ENCODE measurements around the gene ARHGEF4. TPM values are rescaled to one million over a fixed set of nuclear protein-coding genes. Genes with fewer than 3 reads are reported as not detected.
A peak's percentile ranks its signal among the peaks of the same experiment; 100 is the strongest.

ARHGEF4 gene
- total and polyA plus RNA-seq, 2 experiments from 2014 or later = 4.6 to 16.6 TPM

GRCh38 chr2:131081190-131081589 lies 244.5 kb downstream of the ARHGEF4 start:
- no peak overlapping the region for H3K27ac Mint-ChIP-seq
- DNase-seq (ENCODE audit: low spot score) = no peak
- H3K36me3 ChIP-seq (ENCODE audit: insufficient read depth) = peaks cover 35% of the 10 kb centered on the region
- no peaks in the 10 kb centered on the region for H3K9me3 Mint-ChIP-seq
- peak; percentile 57 for ATAC-seq
- H3K27me3 Mint-ChIP-seq (ENCODE audit: insufficient read depth, low read depth, poor library complexity) = peaks cover 3% of the 10 kb centered on the region
- H3K79me2 ChIP-seq (replicated peaks; ENCODE audit: insufficient read depth) = peaks cover 100% of the 10 kb centered on the region
- peaks cover 92% of the 10 kb centered on the region for H4K20me1 ChIP-seq (replicated peaks; ENCODE audit: insufficient read depth)
- H3F3A ChIP-seq (replicated peaks; ENCODE audit: low read depth) = 0 out of 2 replicates have a peak, but pooled peaks cover 6% of the 10 kb centered on the region
- no peaks in the 10 kb centered on the region for H3K27me3 ChIP-seq (ENCODE audit: insufficient read depth)
- no peak overlapping the region for H3K4me3 Mint-ChIP-seq
- H3K4me2 ChIP-seq = peak overlapping the region; percentile 58; the same call in 1 of the 2 replicates
- H2AFZ ChIP-seq = no peak overlapping the region
- H3K36me3 Mint-ChIP-seq (ENCODE audit: low read depth) = peaks cover 85% of the 10 kb centered on the region
- no peaks in the 10 kb centered on the region for H3K9me2 ChIP-seq (ENCODE audit: insufficient read depth)
- no peak for TF ChIP-seq CREB1 (CRISPR knock-in tag; IDR thresholded peaks at IDR 0.05; ENCODE audit: low read depth)
- TF ChIP-seq POLR2AphosphoS5 (IDR thresholded peaks at IDR 0.05; ENCODE audit: low read depth) = no peak
- TF ChIP-seq CTCF (conservative IDR thresholded peaks at IDR 0.05; ENCODE audit: low read depth in 2 of 2) = no peak
- TF ChIP-seq EZH2phosphoT487 (IDR thresholded peaks at IDR 0.05; ENCODE audit: unreplicated experiment) = no peak
- H3K4me1 ChIP-seq (ENCODE audit: insufficient read depth) = peaks cover 13% of the 10 kb centered on the region
- no peak overlapping the region for H3K4me3 ChIP-seq
- H3K27ac ChIP-seq (ENCODE audit: low read depth) = no peak overlapping the region
- H3K4me1 Mint-ChIP-seq = peaks cover 13% of the 10 kb centered on the region

- Histone ChIP-seq H3K36me3 (ENCODE audit: insufficient read depth) (peaks cover 33% of the 10 kb centered on the region), H2AFZ (no peak overlapping the region), H3F3A (replicated peaks; ENCODE audit: low read depth) (0 out of 2 replicates have a peak, but pooled peaks cover 6% of the 10 kb centered on the region), H3K9me2 (ENCODE audit: insufficient read depth) (no peaks in the 10 kb centered on the region), H3K27ac (ENCODE audit: low read depth) (no peak overlapping the region; the same call in 1 of the 2 replicates), H3K4me2 (no peak overlapping the region), H3K79me2 (replicated peaks; ENCODE audit: insufficient read depth) (peaks cover 100% of the 10 kb centered on the region), H3K27me3 (ENCODE audit: insufficient read depth) (no peaks in the 10 kb centered on the region), H3K4me1 (ENCODE audit: insufficient read depth) (peaks cover 13% of the 10 kb centered on the region), H3K4me3 (no peak overlapping the region), H4K20me1 (replicated peaks; ENCODE audit: insufficient read depth) (peaks cover 88% of the 10 kb centered on the region)
- ATAC-seq = no peak
- H3K4me1 Mint-ChIP-seq = peaks cover 12% of the 10 kb centered on the region
- H3K9me3 Mint-ChIP-seq = no peaks in the 10 kb centered on the region
- H3K27ac Mint-ChIP-seq = no peak overlapping the region
- peaks cover 3% of the 10 kb centered on the region for H3K27me3 Mint-ChIP-seq (ENCODE audit: insufficient read depth, low read depth, poor library complexity)
- H3K36me3 Mint-ChIP-seq (ENCODE audit: low read depth) = peaks cover 82% of the 10 kb centered on the region
- no peak for DNase-seq (ENCODE audit: low spot score)
- no peak overlapping the region for H3K4me3 Mint-ChIP-seq
- TF ChIP-seq NANOG (IDR thresholded peaks at IDR 0.05; ENCODE audit: borderline replicate concordance) (no peak), CREB1 (CRISPR knock-in tag; IDR thresholded peaks at IDR 0.05; ENCODE audit: low read depth) (no peak), ZNF331 (CRISPR knock-in tag; IDR thresholded peaks at IDR 0.05; ENCODE audit: low read depth) (no peak), STAT1 (IDR thresholded peaks at IDR 0.05; ENCODE audit: unreplicated experiment) (no peak), POLR2AphosphoS5 (IDR thresholded peaks at IDR 0.05; ENCODE audit: low read depth) (no peak), EZH2phosphoT487 (IDR thresholded peaks at IDR 0.05; ENCODE audit: unreplicated experiment) (no peak), ETS1 (IDR thresholded peaks at IDR 0.05) (no peak), EZH2 (IDR thresholded peaks at IDR 0.05; ENCODE audit: low read depth, unreplicated experiment) (no peak), ZNF462 (CRISPR knock-in tag; IDR thresholded peaks at IDR 0.05) (no peak), ZNF114 (CRISPR knock-in tag; IDR thresholded peaks at IDR 0.05) (no peak), JUNB (IDR thresholded peaks at IDR 0.05; ENCODE audit: unreplicated experiment) (no peak)
These were observed 248.9 kb downstream of the ARHGEF4 start for GRCh38 chr2:131085646-131086045.

Measured in GM23338 (cell line).